Thymus (tissue), 11 donors: ENCODE results near the gene LTBR. TPM values are rescaled to one million over a fixed set of nuclear protein-coding genes. Genes with fewer than 3 reads are reported as not detected.

Source experiments
- DNase-seq, 9 donors: peaks; one replicate each; pipeline ENCODE4 v3.0.0-alpha.2; 2013; ENCODE audit warnings: low spot score in 9 of 9, low read depth in 6 of 9, missing footprints in 1 of 9
- H3K27ac ChIP-seq, 2 donors: one replicate each; pipeline ENCODE4 v1.5.1; 2013; ENCODE audit warnings: control low read depth in 1 of 2, low read depth in 1 of 2, low read length in 1 of 2, mild to moderate bottlenecking in 1 of 2, moderate library complexity in 1 of 2
- H3K27me3 ChIP-seq, 2 donors: one replicate each; pipeline ENCODE4 v1.5.1; 2013; ENCODE audit warnings: low read length in 1 of 2; ENCODE audit not compliant: control insufficient read depth in 2 of 2, insufficient read depth in 1 of 2
- H3K36me3 ChIP-seq, 2 donors: one replicate each; pipeline ENCODE4 v1.5.1; 2013; ENCODE audit warnings: low read length in 1 of 2, mild to moderate bottlenecking in 1 of 2, moderate library complexity in 1 of 2; ENCODE audit not compliant: control insufficient read depth in 2 of 2, insufficient read depth in 2 of 2
- H3K4me1 ChIP-seq, 2 donors: one replicate each; pipeline ENCODE4 v1.5.1; 2013; ENCODE audit warnings: low read length in 2 of 2; ENCODE audit not compliant: control insufficient read depth in 2 of 2, insufficient read depth in 2 of 2
- H3K4me3 ChIP-seq, 2 donors: one replicate each; pipeline ENCODE4 v1.5.1; 2013; ENCODE audit warnings: low read length in 2 of 2, control low read depth in 1 of 2, mild to moderate bottlenecking in 1 of 2
- H3K9me3 ChIP-seq, 2 donors: one replicate each; pipeline ENCODE4 v1.5.1; 2013; ENCODE audit warnings: low read length in 1 of 2, mild to moderate bottlenecking in 1 of 2; ENCODE audit not compliant: control insufficient read depth in 2 of 2, insufficient read depth in 1 of 2
- WGBS: extraction: QIAGEN DNeasy Blood & Tissue Kit; methylation state at CpG from one replicate; pipeline ENCODE4 v1.1.7; 2013; 5-methylcytosine and 5-hydroxymethylcytosine counted together
- polyA plus RNA-seq: library from polyadenylated mRNA; stranded (reverse); fragments of 200-250 nt; gene quantifications from one replicate; pipeline ENCODE4 v1.2.3, GENCODE V29; 2013
- total RNA-seq: library from RNA; stranded (reverse); fragments of 120-200 nt; gene quantifications from one replicate; pipeline ENCODE4 v1.2.4, GENCODE V29; 2013
- donor health status: healthy.

Gene LTBR
- total and polyA plus RNA-seq, 2 donors: 8.9 to 33.3 TPM

DNA sequence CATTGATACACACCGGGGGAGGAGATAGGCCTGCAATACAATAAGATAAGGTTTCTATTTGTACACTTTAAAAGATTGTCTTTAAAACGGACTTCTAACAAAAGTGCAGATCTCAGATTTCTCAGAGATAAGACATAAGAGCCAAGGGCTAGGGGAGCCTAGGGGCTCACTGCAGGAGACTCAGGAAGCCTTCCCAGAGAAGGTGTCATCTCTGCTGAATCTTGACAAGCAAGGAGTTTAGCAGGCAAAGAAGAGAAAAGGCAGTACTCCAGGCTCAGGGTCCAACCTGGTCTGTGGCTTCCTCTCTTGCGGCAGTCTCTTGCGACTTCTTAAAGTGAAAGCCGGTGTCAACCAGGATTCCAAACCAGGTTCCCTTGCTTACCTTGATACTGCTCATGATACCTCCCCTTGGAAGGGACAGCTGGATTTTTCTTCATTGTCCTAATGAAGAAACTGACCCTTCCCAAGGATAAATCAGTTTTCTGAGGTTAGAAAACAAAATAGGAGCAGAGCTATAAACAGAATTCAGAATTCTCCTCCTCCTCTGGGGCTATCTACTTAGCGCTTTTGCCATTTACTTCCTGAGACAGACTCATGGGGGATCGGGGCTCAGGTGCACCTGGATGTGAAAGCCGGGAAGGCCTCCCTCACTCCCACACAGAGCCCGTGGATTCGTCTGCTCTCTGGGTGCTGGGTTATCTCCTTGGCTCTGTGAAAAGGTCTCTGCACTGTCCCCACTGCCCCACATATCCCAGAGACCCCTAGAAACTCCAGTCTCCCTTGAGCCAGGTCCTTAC, 6.9 kb upstream of the LTBR start:
- Histone ChIP-seq H3K4me1 (peaks cover 17 to 37% of the 10 kb centered on the region in 2 donors), H3K4me3 (peak overlapping the region in 1 of 2 donors; percentile 12), H3K27me3 (peaks cover 0 to 9% of the 10 kb centered on the region in 2 donors), H3K9me3 (no peaks in the 10 kb centered on the region), H3K27ac (peak overlapping the region in 1 of 2 donors; percentile 85), H3K36me3 (no peaks in the 10 kb centered on the region)
- WGBS: 20% methylated on average over 10 of the region's 10 CpGs
- DNase-seq: peak in 1 of 9 donors; percentile 61

DNA sequence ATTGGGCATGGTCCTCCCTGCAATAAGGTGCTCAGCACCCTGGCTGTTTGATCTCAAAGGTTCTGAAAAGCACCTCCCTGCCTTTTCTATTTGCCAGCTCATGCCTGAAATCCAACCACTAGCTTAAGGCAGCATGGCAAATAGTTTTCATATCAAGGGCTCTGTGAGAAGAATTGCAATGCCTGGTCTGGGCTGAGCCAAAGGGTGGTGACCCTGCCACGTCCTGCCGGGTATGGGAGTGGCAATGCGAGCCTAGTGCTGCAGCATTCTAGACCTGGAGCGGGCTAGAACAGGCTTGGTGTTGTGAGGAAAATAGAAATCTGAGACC, 6.3 kb upstream of the LTBR start:
- no peaks in the 10 kb centered on the region for H3K9me3 ChIP-seq
- H3K4me1 ChIP-seq: peaks cover 17 to 32% of the 10 kb centered on the region in 2 donors
- no peak for DNase-seq
- no peaks in the 10 kb centered on the region for H3K36me3 ChIP-seq
- H3K27me3 ChIP-seq: peaks cover 0 to 13% of the 10 kb centered on the region in 2 donors
- WGBS: 92% methylated on average over 4 of the region's 4 CpGs
- H3K4me3 ChIP-seq: no peak overlapping the region
- H3K27ac ChIP-seq: peak overlapping the region in 1 of 2 donors; percentile 85

DNA sequence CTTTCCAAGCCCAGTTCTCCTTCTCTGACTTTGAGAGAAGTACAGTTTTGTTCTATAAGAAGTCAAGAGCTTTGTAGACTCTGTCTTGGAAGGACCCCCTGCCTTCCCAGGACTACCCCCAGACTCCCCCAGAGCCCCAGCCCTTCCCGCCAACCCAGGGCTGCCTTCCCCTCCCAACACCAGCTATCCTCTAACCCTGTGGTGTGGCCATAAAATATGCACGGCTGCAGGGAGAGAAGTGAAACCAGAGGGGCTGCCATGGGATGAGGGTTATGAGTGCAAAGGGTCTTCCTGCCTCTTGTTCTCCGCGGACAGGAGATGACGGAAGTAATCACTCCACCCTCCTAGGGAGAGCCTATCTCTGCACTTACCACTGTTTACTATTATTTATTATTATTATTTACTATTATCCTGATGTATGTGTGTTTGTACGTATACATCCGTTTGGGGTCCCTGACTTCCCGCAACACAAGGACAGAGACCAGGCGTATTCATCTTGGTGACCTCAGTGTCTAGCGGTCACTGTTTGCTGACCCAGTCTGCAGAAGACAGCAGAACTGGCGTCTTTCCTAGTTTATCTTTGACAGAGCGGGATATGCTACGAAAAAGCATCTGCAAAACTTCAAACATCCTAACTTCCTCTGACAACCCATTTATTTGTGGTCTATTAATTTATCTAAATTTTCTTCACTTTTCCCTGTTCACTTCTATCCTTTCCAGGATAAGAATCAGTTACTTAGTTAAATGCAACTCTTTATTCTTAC, 5.1 kb upstream of the LTBR start:
- Histone ChIP-seq H3K9me3 (no peaks in the 10 kb centered on the region), H3K27me3 (peaks cover 4 to 26% of the 10 kb centered on the region in 2 donors), H3K27ac (no peak overlapping the region), H3K4me3 (no peak overlapping the region), H3K4me1 (peaks cover 17 to 30% of the 10 kb centered on the region in 2 donors), H3K36me3 (no peaks in the 10 kb centered on the region)
- WGBS: 88% methylated on average over 13 of the region's 13 CpGs
- no peak for DNase-seq

DNA sequence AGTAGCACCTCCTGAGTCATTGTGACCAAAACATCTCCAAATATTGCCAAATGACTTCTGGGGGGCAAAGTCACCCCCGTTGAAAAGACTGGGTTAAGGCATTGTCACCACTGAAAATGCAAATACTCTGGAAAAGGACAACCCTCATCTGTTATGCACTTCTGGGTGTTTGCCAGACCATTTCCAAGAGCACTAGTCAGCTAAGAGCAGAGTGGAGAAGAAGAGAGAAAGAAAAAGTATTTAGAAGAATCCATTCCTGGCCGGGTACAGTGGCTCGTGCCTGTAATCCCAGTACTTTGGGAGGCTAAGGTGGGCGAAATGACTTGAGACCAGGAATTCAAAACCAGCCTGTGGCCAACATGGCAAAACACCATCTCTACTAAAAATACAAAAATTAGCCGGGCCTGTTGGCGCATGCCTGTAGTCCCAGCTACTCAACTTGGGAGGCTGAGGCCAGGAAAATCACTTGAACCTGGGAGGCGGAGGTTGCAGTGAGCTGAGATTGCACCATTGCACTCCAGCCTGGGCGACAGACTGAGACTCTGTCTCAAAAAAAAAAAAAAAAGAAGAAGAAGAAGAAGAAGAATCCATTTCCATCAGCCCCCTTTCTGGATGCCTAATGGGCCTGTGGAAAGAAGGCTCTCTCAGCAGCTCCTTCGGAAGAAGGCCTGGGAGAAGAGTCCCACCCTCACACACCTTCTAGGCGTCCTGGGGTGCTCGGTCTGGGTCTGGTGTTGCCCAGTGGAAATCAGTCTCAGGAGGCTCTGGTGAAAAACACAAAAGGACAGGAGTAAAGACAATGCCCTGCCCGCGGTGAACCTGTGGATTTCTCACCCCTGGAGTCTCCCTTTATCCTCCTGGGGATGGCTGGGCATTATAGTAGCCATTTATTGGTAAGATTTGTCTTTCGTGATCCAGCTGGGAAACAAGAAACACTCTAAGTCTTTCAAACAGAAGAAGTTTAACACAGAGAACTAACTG, 3.5 kb upstream of the LTBR start:
- DNase-seq: no peak

DNA sequence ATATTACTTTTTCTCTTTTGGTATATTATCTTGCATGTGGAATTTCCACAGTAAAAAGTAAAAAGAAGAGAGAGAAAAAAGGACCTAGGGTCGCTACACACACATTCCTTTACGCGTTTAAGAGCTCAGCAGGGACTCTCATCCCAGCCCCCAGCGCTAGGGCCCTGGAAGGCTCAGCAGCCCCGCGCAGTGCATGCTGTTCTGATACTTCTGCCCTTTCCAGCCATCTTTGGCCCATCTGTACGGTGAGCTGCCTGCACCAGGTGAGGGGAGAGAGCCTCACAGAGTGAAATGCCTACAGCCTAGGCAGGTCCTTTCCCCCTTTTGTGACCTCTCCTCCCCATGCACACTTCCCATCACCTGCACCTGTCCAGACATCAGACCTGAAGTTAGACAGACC, 1.6 kb upstream of the LTBR start:
- Histone ChIP-seq H3K4me1 (peaks cover 3 to 12% of the 10 kb centered on the region in 2 donors), H3K36me3 (no peaks in the 10 kb centered on the region), H3K27ac (no peak overlapping the region), H3K27me3 (peaks cover 4 to 33% of the 10 kb centered on the region in 2 donors), H3K9me3 (no peaks in the 10 kb centered on the region), H3K4me3 (no peak overlapping the region)
- 98% methylated on average over 7 of the region's 7 CpGs for WGBS
- no peak for DNase-seq

More for the DNA sequence above, 3.5 kb upstream of the LTBR start:
- Histone ChIP-seq H3K27ac (peak overlapping the region in 1 of 2 donors; percentile 18), H3K4me1 (peaks cover 17 to 31% of the 10 kb centered on the region in 2 donors), H3K36me3 (no peaks in the 10 kb centered on the region), H3K9me3 (no peaks in the 10 kb centered on the region), H3K4me3 (no peak overlapping the region), H3K27me3 (peaks cover 4 to 39% of the 10 kb centered on the region in 2 donors)
- WGBS: 97% methylated on average over 14 of the region's 14 CpGs

DNA sequence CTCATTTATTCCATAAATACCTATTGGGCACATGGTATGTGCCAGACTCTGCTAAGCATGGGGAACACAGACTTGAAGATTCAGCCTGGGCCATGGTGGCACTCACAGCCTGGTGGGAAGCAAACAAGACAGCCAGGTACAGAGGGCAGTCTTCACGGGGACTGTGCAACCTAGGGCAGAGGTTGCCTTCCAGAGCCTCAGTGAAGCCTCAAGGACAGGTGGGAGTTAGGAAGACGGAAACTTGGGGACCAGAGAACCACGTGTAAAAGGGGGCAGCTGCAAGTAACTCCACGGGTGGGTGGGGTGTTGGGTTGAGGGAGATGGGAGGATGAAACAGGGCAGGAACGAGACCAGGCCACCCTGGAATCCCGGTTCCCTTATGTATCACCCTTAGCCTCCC, 980 bp upstream of the LTBR start:
- Histone ChIP-seq H3K36me3 (no peaks in the 10 kb centered on the region), H3K4me3 (no peak overlapping the region), H3K4me1 (peaks cover 0 to 8% of the 10 kb centered on the region in 2 donors), H3K27ac (peak overlapping the region in 1 of 2 donors; percentile 84), H3K27me3 (peaks cover 4 to 33% of the 10 kb centered on the region in 2 donors), H3K9me3 (no peaks in the 10 kb centered on the region)
- WGBS: 90% methylated on average over 6 of the region's 6 CpGs
- DNase-seq: no peak

DNA sequence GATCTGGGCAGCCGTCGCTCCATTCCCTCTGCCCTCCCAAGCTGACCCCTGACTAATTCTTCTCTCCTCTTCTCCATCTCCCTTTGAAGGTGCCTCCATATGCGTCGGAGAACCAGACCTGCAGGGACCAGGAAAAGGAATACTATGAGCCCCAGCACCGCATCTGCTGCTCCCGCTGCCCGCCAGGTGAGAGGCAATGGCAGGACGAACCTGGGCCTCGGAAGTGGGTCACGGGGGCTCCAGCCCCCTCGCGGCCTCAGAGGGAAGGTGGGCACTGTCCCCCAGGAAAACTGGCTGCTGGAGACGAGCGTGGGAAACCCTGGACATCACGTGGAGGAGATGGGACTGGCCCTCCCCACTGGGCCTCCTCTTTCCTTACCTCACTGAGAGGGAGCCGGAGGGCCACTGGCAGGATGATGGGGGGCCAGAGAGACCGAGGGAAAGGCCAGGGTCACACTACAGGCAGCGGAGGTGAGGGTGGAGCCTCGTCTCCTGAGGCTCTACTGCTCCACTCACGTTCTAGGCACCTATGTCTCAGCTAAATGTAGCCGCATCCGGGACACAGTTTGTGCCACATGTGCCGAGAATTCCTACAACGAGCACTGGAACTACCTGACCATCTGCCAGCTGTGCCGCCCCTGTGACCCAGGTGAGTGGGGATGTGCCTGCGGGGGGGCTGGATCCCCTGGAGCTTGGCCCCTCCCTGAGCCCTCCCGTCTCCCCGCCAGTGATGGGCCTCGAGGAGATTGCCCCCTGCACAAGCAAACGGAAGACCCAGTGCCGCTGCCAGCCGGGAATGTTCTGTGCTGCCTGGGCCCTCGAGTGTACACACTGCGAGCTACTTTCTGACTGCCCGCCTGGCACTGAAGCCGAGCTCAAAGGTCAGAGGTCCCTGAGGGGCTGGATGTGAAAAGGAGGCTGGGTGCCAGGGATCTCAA, 806 bp downstream of the LTBR start:
- peaks cover 0 to 8% of the 10 kb centered on the region in 2 donors for H3K4me1 ChIP-seq

DNA sequence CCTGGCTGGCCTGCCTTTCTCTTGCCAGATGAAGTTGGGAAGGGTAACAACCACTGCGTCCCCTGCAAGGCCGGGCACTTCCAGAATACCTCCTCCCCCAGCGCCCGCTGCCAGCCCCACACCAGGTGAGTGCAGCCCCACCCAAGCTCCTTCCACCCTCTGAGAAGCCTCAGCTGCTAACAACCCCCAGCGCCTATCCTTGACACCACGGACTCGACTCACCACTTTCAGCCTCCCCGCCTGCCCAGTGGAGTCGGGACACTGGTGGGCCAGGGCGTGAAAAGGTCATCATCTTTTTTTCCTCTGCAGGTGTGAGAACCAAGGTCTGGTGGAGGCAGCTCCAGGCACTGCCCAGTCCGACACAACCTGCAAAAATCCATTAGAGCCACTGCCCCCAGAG, 2.1 kb downstream of the LTBR start:
- H3K27me3 ChIP-seq: peaks cover 4 to 33% of the 10 kb centered on the region in 2 donors
- no peak for DNase-seq
- peaks cover 0 to 8% of the 10 kb centered on the region in 2 donors for H3K4me1 ChIP-seq
- no peak overlapping the region for H3K27ac ChIP-seq
- H3K36me3 ChIP-seq: no peaks in the 10 kb centered on the region
- no peak overlapping the region for H3K4me3 ChIP-seq
- no peaks in the 10 kb centered on the region for H3K9me3 ChIP-seq
- WGBS: 88% methylated on average over 11 of the region's 11 CpGs

More for the DNA sequence above, 806 bp downstream of the LTBR start:
- no peak for DNase-seq
- peak overlapping the region in 1 of 2 donors; percentile 56 for H3K27ac ChIP-seq
- WGBS: 90% methylated on average over 36 of the region's 36 CpGs
- no peaks in the 10 kb centered on the region for H3K36me3 ChIP-seq
- peaks cover 4 to 33% of the 10 kb centered on the region in 2 donors for H3K27me3 ChIP-seq
- no peaks in the 10 kb centered on the region for H3K9me3 ChIP-seq
- peak overlapping the region; percentile 30 to 37 for H3K4me3 ChIP-seq
